WERI-Rb-1 (cell line): ENCODE results near the gene WDR7.

Source experiments
- DNase-seq: peaks from one replicate; pipeline ENCODE4 v3.0.0-alpha.2; 2020
- H3K27ac ChIP-seq: fragments of 250-450 bp; sonication (Bioruptor Pico); 2 replicates; pipeline ENCODE4 v1.5.1; 2020; ENCODE audit warnings: mild to moderate bottlenecking, moderate library complexity
- H3K27me3 ChIP-seq: fragments of 250-450 bp; sonication (Bioruptor Pico); 2 replicates; pipeline ENCODE4 v1.5.1; 2021; ENCODE audit warnings: mild to moderate bottlenecking, low read depth, moderate library complexity; ENCODE audit not compliant: insufficient read depth, severe bottlenecking
- H3K36me3 ChIP-seq: fragments of 250-450 bp; sonication (Bioruptor Pico); 2 replicates; pipeline ENCODE4 v1.5.1; 2020; ENCODE audit warnings: mild to moderate bottlenecking, moderate library complexity
- H3K4me3 ChIP-seq: 2 replicates; pipeline ENCODE4 v1.5.1; 2011; ENCODE audit warnings: low read depth, mild to moderate bottlenecking, control low read depth, low read length
- H3K9me3 ChIP-seq: fragments of 250-450 bp; sonication (Bioruptor Pico); 2 replicates; pipeline ENCODE4 v1.5.1; 2021; ENCODE audit warnings: mild to moderate bottlenecking, moderate library complexity; ENCODE audit not compliant: severe bottlenecking
- CTCF ChIP-seq: IDR thresholded peaks from 2 replicates; pipeline ENCODE4 v1.5.1; 2011; ENCODE audit warnings: low read depth, mild to moderate bottlenecking, control low read depth, inconsistent platforms, low read length

Gene WDR7

GRCh38 chr18:57052759-57053158, 401.6 kb downstream of the WDR7 start:
- no peak for TF ChIP-seq CTCF

GRCh38 chr18:57054891-57055290, 403.7 kb downstream of the WDR7 start:
- no peak overlapping the region for H3K4me3 ChIP-seq
- H3K9me3 ChIP-seq: peaks cover 4% of the 10 kb centered on the region
- H3K27me3 ChIP-seq: no peaks in the 10 kb centered on the region
- no peak for TF ChIP-seq CTCF
- no peak for DNase-seq
- H3K36me3 ChIP-seq: no peaks in the 10 kb centered on the region
- H3K27ac ChIP-seq: no peak overlapping the region

More at GRCh38 chr18:57052759-57053158, 401.6 kb downstream of the WDR7 start:
- H3K27ac ChIP-seq: no peak overlapping the region
- no peak for DNase-seq
- H3K27me3 ChIP-seq: no peaks in the 10 kb centered on the region
- H3K4me3 ChIP-seq: no peak overlapping the region
- no peaks in the 10 kb centered on the region for H3K36me3 ChIP-seq
- H3K9me3 ChIP-seq: peaks cover 4% of the 10 kb centered on the region

- Histone ChIP-seq H3K36me3 (no peaks in the 10 kb centered on the region), H3K27me3 (no peaks in the 10 kb centered on the region), H3K4me3 (no peak overlapping the region), H3K27ac (no peak overlapping the region), H3K9me3 (peaks cover 4% of the 10 kb centered on the region)
- no peak for TF ChIP-seq CTCF
- no peak for DNase-seq
Observed at GRCh38 chr18:57057890-57058289, 406.7 kb downstream of the WDR7 start.

GRCh38 chr18:57058734-57059133, 407.6 kb downstream of the WDR7 start:
- H3K27ac ChIP-seq: no peak overlapping the region
- no peaks in the 10 kb centered on the region for H3K27me3 ChIP-seq
- H3K36me3 ChIP-seq: no peaks in the 10 kb centered on the region
- peaks cover 4% of the 10 kb centered on the region for H3K9me3 ChIP-seq
- H3K4me3 ChIP-seq: no peak overlapping the region
- no peak for DNase-seq
- TF ChIP-seq CTCF: no peak

GRCh38 chr18:57059366-57059765, 408.2 kb downstream of the WDR7 start:
- TF ChIP-seq CTCF: no peak
- Histone ChIP-seq H3K36me3 (no peaks in the 10 kb centered on the region), H3K27me3 (no peaks in the 10 kb centered on the region), H3K27ac (no peak overlapping the region), H3K9me3 (no peaks in the 10 kb centered on the region), H3K4me3 (no peak overlapping the region)
- DNase-seq: no peak

GRCh38 chr18:57060814-57061213, 409.7 kb downstream of the WDR7 start:
- Histone ChIP-seq H3K9me3 (no peaks in the 10 kb centered on the region), H3K27me3 (no peaks in the 10 kb centered on the region), H3K27ac (no peak overlapping the region), H3K4me3 (no peak overlapping the region), H3K36me3 (no peaks in the 10 kb centered on the region)
- no peak for DNase-seq
- TF ChIP-seq CTCF: no peak
